Aorta (tissue), 5 donors: ENCODE data around the gene SGK1. TPM values are rescaled to one million over a fixed set of nuclear protein-coding genes. Genes with fewer than 3 reads are reported as not detected.
"Not testable (repeated sequence)": the region's sequence is repeated elsewhere in the genome, so short reads cannot be mapped to it uniquely, and the experiment has no call there.

ENCODE experiments used
- ATAC-seq: fragments of 200-7000 bp; cut with Tn5 transposase; one replicate; pipeline ENCODE4 v1.9.1; 2022; ENCODE audit warnings: moderate library complexity; ENCODE audit not compliant: low FRiP score
- DNase-seq, 2 donors: peaks; one replicate each; pipeline ENCODE4 v3.0.0-alpha.2; 2020
- H3K27ac ChIP-seq, 2 donors: one replicate each; pipeline ENCODE4 v1.5.1; 2013; ENCODE audit warnings: low read length in 2 of 2, mild to moderate bottlenecking in 2 of 2, moderate library complexity in 2 of 2, control low read depth in 1 of 2, inconsistent platforms in 1 of 2, low read depth in 1 of 2
- H3K27me3 ChIP-seq, 2 donors: one replicate each; pipeline ENCODE4 v1.6.1; 2013; ENCODE audit warnings: control low read depth in 1 of 2, low read length in 1 of 2, mild to moderate bottlenecking in 1 of 2, moderate library complexity in 1 of 2; ENCODE audit not compliant: insufficient read depth in 2 of 2, control insufficient read depth in 1 of 2
- H3K36me3 ChIP-seq, 2 donors: one replicate each; pipeline ENCODE4 v1.6.1; 2013; ENCODE audit warnings: control low read depth in 1 of 2, low read length in 1 of 2, mild to moderate bottlenecking in 1 of 2; ENCODE audit not compliant: insufficient read depth in 2 of 2, control insufficient read depth in 1 of 2
- H3K4me1 ChIP-seq, 2 donors: one replicate each; pipeline ENCODE4 v1.6.1; 2013; ENCODE audit warnings: low read length in 2 of 2, control low read depth in 1 of 2, mild to moderate bottlenecking in 1 of 2, moderate library complexity in 1 of 2; ENCODE audit not compliant: insufficient read depth in 2 of 2, control insufficient read depth in 1 of 2
- H3K4me3 ChIP-seq, 2 donors: one replicate each; pipeline ENCODE4 v1.5.1; 2013; ENCODE audit warnings: low read length in 2 of 2, control low read depth in 1 of 2, mild to moderate bottlenecking in 1 of 2
- H3K9me3 ChIP-seq: one replicate; pipeline ENCODE4 v1.6.1; 2013; ENCODE audit warnings: mild to moderate bottlenecking, low read length; ENCODE audit not compliant: control insufficient read depth
- WGBS, 2 donors: extraction: QIAGEN DNeasy Blood & Tissue Kit; methylation state at CpG; one replicate each; pipeline ENCODE4 v1.1.7; 2013; 5-methylcytosine and 5-hydroxymethylcytosine counted together
- intact Hi-C, 2 donors: fragments of 100-400 bp; cut with DNase I; formaldehyde crosslinking; loops; one replicate each; pipeline versions ENCODE4 v1.14.2 to v1.15.0; 2022
- polyA plus RNA-seq, 2 donors: library from polyadenylated mRNA; stranded (reverse); fragments of 200-250 nt; gene quantifications; one replicate each; pipeline ENCODE4 v1.2.3, GENCODE V29; 2013
- total RNA-seq, 2 donors: library from RNA; stranded (reverse); fragmentation: NEBNext Ultra II Directional; extraction: Animal tissue kit (Norgen Biotek cat#: 25700); gene quantifications; one replicate each; pipeline ENCODE4 v1.2.1, GENCODE V29; 2021
- donor health status: healthy with polysubstance abuse.
- donor health status: Bipolar disorder and iron deficiency.
- donor health status: DM: no; HTN: no; CAD: no.
- donor health status: DM: no; HTN: no; CAD: no.
- donor health status: DM: yes; HTN: yes; CAD: no.

SGK1 gene
- total and polyA plus RNA-seq, 4 donors = 11.3 to 150 (median 106) TPM

DNA sequence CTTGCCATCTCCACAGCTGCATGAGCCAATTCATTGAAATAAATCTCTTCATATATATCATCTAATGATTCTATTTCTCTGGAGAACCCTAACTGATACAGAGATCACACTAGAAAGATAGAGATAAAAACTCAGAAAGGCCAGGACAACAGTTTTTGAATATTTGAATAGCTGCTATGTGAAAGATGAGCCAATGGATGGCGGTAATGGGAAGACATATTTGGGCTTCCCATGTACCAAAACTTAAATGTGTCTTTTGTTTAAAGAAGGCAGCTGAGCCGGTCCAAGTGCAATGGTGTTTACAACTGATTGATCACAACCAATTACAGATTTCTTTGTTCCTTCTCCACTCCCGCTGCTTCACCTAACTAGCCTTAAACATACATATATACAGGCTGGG is 35.1 kb downstream of the SGK1 start:
- H3K27ac ChIP-seq = no peak overlapping the region
- intact Hi-C loops = no loop called here
- H3K4me1 ChIP-seq = no peaks in the 10 kb centered on the region
- H3K36me3 ChIP-seq = no peaks in the 10 kb centered on the region
- ATAC-seq (no peak), DNase-seq (no peak)
- no peaks in the 10 kb centered on the region for H3K9me3 ChIP-seq
- 98 to 100% methylated on average over 3 of the region's 3 CpGs for WGBS, 2 donors
- no peak overlapping the region for H3K4me3 ChIP-seq
- H3K27me3 ChIP-seq = no peaks in the 10 kb centered on the region

DNA sequence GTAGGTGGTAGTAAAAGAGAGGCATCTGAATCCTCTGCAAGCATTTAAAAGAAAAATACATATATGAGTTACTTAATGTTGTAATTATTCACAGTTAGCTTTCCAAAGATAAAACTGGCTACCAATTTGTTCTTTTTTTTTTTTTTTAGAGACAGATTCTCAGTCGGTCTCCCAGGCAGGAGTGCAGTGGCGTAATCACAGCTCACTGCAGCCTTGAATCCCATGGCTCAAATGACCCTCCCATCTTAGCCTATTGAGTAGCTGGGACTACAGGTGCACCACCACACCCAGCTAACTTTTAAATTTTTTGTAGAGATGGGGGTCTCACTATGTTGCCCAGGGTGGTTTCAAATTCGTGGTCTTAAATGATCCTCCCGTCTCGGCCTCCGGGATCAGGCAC is 36.5 kb downstream of the SGK1 start:
- H3K36me3 ChIP-seq = no peaks in the 10 kb centered on the region
- H3K9me3 ChIP-seq = no peaks in the 10 kb centered on the region
- 95 to 96% methylated on average over 6 of the region's 6 CpGs for WGBS, 2 donors
- H3K4me1 ChIP-seq = no peaks in the 10 kb centered on the region
- H3K4me3 ChIP-seq = no peak overlapping the region
- no peak overlapping the region for H3K27ac ChIP-seq
- no peak for ATAC-seq
- no peaks in the 10 kb centered on the region for H3K27me3 ChIP-seq
- intact Hi-C loops = no loop called here
- DNase-seq = no peak

DNA sequence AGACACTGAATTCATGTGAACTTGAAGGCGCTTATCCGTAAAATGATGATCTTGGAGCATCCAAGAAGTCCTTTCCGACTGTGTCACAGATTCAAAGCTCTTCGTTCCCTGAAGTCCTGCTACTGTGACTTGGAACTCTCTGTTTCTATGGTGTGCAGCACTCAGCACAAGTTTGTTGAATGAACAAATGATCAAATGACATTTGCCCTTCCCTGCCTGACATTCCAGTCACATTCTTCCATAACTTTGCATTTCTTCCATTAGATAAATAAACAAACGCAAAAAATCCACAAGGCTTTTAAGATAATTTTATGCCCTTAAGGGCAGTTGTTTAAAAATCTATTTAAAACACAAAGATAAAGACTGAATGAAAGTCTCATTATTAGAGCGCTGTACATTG is 39.9 kb downstream of the SGK1 start:
- DNase-seq (no peak), ATAC-seq (no peak)
- no peak overlapping the region for H3K4me3 ChIP-seq
- WGBS, 2 donors = 70 to 73% methylated on average over 6 of the region's 6 CpGs
- H3K9me3 ChIP-seq = no peaks in the 10 kb centered on the region
- H3K27me3 ChIP-seq = no peaks in the 10 kb centered on the region
- H3K27ac ChIP-seq = no peak overlapping the region
- H3K4me1 ChIP-seq = no peaks in the 10 kb centered on the region
- intact Hi-C loops = no loop called here
- H3K36me3 ChIP-seq = no peaks in the 10 kb centered on the region

DNA sequence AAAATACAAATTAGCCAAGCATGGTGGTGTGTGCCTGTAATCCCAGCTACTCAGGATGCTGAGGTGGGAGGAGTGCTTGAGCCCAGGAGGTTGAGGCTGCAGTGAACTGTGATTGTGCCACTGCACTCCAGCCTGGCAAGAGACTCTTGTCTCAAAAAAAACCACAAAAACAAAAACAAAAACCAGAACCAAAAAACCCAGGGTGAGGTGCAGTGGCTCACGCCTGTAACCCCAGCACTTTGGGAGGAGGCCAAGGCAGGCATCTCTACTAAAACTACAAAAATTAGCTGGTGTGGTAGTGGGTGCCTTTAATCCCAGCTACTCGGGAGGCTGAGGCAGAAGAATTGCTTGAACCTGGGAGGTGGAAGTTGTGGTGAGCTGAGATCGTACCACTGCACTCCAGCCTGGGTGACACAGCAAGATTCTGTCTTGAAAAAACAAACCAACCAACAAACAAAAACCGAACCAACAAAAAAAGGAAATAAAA is 41.0 kb downstream of the SGK1 start:
- H3K36me3 ChIP-seq, H3K4me1 ChIP-seq, H3K9me3 ChIP-seq, DNase-seq, H3K4me3 ChIP-seq, ATAC-seq, intact Hi-C loops, H3K27me3 ChIP-seq, H3K27ac ChIP-seq: not testable (repeated sequence)
- WGBS, 2 donors = 83 to 84% methylated on average over 4 of the region's 4 CpGs

DNA sequence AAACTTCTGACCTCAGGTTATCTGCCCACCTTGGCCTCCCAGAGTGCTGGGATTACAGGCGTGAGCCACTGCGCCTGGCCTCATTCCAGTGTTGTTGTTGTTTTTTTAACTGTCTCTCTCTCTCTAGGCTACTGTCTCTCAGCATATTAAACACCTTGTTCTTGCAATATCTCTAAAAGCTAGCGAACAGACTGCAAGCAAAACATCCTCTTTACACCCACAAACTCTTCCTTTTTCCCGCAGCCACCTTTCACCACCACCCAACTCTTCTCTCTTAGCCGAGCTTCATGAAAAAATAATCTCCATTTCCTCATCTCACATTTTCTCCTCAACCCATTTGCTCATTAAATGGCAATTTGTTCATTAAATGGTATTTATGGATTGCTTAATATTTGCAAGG is 45.5 kb downstream of the SGK1 start:
- ATAC-seq = no peak
- DNase-seq = no peak
- WGBS, 2 donors = 70 to 78% methylated on average over 5 of the region's 5 CpGs
- intact Hi-C loops = no loop called here
- Histone ChIP-seq H3K4me3 (no peak overlapping the region), H3K4me1 (no peaks in the 10 kb centered on the region), H3K27me3 (no peaks in the 10 kb centered on the region), H3K9me3 (no peaks in the 10 kb centered on the region), H3K36me3 (no peaks in the 10 kb centered on the region), H3K27ac (no peak overlapping the region)

DNA sequence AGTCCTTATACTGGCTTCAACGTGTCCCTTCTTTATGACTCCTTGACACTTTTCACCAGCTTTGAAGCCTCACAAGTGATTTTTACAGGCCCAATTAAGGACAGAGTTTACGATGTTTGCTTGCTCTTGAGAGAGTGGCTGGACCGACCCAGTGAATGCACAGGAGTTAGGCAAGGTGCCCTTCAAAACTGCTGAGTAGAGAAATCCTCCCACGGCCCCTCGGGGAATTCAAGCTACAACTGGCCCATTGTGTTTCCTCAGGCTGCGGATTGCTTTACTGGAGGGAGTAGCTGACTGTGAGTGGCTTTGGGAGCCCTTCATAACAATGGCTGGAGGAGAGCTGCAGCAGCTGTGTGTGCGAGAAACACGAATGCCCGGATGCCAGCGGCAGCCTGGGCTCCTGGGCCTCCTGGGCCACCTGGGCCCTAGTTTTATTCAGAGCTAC is 50.0 kb downstream of the SGK1 start:
- Histone ChIP-seq H3K4me3 (no peak overlapping the region), H3K27me3 (no peaks in the 10 kb centered on the region), H3K9me3 (no peaks in the 10 kb centered on the region), H3K4me1 (no peaks in the 10 kb centered on the region), H3K36me3 (no peaks in the 10 kb centered on the region), H3K27ac (no peak overlapping the region)
- 77 to 85% methylated on average over 10 of the region's 10 CpGs for WGBS, 2 donors
- no peak for DNase-seq
- no peak for ATAC-seq
- intact Hi-C loops = no loop called here

DNA sequence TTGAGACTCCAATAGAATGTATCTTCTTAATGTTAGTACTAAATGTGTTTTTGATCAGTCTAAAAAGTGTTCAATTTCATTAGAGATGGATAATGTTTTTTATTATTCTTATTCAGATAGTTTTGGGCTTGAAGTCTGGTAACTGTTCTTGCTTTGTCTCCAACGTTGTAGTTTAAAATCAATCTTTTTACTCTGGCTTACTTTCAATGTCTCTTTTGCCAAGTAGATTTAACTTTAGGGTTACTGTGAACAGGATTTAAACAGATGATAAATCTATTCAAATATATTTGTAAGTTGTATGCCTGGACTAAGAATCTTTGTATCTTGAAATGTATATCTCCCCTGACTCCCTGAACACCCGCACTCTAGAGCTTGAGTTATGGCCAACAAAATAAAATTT is 51.1 kb downstream of the SGK1 start:
- no peak for DNase-seq
- no peaks in the 10 kb centered on the region for H3K36me3 ChIP-seq
- no peak overlapping the region for H3K27ac ChIP-seq
- no peaks in the 10 kb centered on the region for H3K4me1 ChIP-seq
- no peaks in the 10 kb centered on the region for H3K27me3 ChIP-seq
- no peaks in the 10 kb centered on the region for H3K9me3 ChIP-seq
- intact Hi-C loops = no loop called here
- 45 to 54% methylated on average over 2 of the region's 2 CpGs for WGBS, 2 donors
- H3K4me3 ChIP-seq = no peak overlapping the region
- ATAC-seq = no peak

DNA sequence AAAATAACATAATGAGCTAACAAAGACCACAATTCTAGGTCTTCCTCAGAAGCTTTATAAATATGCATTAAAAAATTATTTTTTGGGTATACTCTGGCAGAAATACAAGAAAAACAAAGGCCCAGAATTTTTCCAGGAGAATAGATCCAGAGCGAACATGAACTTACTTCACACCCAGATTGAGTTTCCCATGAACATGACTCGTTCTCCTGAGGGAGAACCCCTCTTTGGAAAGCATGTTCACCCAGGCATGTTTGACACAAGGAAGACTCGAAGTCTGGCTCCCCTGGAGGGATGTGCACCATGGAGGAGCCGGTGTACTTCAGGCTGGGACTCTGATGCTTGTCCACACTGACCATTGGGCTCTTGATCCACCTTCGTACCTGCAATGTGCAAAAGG is 56.1 kb downstream of the SGK1 start:
- DNase-seq (no peak), ATAC-seq (no peak)
- H3K4me1 ChIP-seq = no peaks in the 10 kb centered on the region
- no peak overlapping the region for H3K4me3 ChIP-seq
- WGBS, 2 donors = 57 to 60% methylated on average over 5 of the region's 5 CpGs
- no peak overlapping the region for H3K27ac ChIP-seq
- H3K36me3 ChIP-seq = no peaks in the 10 kb centered on the region
- H3K27me3 ChIP-seq = no peaks in the 10 kb centered on the region
- intact Hi-C loops = no loop called here
- H3K9me3 ChIP-seq = no peaks in the 10 kb centered on the region

DNA sequence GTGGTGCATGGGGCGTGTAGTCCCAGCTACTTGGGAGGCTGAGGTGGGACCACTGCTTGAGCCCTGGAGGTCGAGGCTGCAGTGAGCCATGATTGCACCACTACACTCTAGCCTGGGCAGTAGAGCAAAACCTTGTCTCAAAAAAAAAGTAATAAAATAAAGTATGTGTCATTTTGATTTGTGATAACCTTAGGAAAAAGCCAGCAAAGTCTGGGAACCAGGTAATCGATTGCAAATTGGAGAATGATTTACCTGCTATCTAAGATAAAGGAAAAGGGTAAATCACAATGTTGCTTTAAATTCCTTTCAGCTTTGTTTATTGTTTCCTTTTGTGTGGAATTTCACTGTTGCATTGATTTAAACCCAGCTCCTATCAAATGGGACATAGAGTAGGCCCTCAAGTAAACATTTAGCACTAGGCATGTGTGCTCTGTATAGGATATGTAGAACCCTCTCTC is 59.0 kb downstream of the SGK1 start:
- DNase-seq (no peak), ATAC-seq (no peak)
- H3K36me3 ChIP-seq = no peaks in the 10 kb centered on the region
- no peaks in the 10 kb centered on the region for H3K27me3 ChIP-seq
- 91% methylated on average over 3 of the region's 3 CpGs for WGBS, 2 donors
- H3K4me3 ChIP-seq = no peak overlapping the region
- intact Hi-C loops = no loop called here
- H3K4me1 ChIP-seq = no peaks in the 10 kb centered on the region
- H3K27ac ChIP-seq = no peak overlapping the region
- no peaks in the 10 kb centered on the region for H3K9me3 ChIP-seq
